ENCODE results near the gene MTFR1L.

DNA sequence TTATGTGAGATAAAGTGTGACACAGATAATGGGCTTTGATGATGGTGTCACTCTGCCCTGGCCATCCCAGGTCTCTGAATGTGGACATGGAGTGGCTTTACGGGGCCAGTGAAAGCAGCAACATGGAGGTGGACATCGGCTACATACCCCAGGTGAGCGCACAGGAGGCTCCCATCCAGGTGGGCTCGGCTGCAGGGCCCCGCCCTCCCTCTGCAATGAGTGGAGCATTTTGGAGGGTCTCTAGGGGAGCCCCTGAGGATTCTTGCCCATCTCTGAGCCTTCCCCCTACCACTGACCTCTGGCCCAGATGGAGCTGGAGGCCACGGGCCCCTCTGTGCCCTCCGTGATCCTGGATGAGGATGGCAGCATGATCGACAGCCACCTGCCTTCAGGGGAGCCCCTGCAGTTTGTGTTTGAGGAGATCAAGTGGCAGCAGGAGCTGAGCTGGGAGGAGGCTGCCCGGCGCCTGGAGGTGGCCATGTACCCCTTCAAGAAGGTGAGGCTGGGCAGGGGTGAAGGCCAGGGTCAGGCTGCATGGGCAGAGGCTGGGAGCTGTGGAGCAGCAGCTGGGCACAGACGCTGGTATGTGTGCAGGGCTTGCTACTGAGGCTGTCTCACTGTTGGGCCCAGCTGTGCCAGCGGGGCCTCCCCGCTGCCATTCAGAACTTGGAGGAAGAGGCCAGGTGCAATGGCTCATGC, 8.2 kb upstream of the MTFR1L start:
- TF ChIP-seq, protein P1, sequence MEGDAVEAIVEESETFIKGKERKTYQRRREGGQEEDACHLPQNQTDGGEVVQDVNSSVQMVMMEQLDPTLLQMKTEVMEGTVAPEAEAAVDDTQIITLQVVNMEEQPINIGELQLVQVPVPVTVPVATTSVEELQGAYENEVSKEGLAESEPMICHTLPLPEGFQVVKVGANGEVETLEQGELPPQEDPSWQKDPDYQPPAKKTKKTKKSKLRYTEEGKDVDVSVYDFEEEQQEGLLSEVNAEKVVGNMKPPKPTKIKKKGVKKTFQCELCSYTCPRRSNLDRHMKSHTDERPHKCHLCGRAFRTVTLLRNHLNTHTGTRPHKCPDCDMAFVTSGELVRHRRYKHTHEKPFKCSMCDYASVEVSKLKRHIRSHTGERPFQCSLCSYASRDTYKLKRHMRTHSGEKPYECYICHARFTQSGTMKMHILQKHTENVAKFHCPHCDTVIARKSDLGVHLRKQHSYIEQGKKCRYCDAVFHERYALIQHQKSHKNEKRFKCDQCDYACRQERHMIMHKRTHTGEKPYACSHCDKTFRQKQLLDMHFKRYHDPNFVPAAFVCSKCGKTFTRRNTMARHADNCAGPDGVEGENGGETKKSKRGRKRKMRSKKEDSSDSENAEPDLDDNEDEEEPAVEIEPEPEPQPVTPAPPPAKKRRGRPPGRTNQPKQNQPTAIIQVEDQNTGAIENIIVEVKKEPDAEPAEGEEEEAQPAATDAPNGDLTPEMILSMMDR (IDR thresholded peaks at IDR 0.05): no peak
- no peak for TF ChIP-seq POLR2A (IDR thresholded peaks at IDR 0.05)
